GM23338 (cell line): ENCODE data around the gene CEP57. TPM values are rescaled to one million over a fixed set of nuclear protein-coding genes. Genes with fewer than 3 reads are reported as not detected.

ENCODE experiments used
- ATAC-seq: fragments of 200-7000 bp; cut with Tn5 transposase; 3 replicates; pipeline ENCODE4 v1.9.1; 2020
- DNase-seq: peaks from one replicate; pipeline ENCODE4 v3.0.0-alpha.2; 2015; ENCODE audit warnings: low spot score
- H2AFZ ChIP-seq: fragments of 200-600 bp; sonication (generic); 2 replicates; pipeline ENCODE4 v1.8.0; 2016; ENCODE audit warnings: antibody characterized with exemption, mild to moderate bottlenecking, moderate library complexity
- H3F3A ChIP-seq: fragments of 200-600 bp; sonication (generic); replicated peaks from 2 replicates; pipeline ENCODE4 v1.8.0; 2017; ENCODE audit warnings: antibody characterized with exemption, mixed run types, low read depth
- H3K27ac ChIP-seq: fragments of 200-600 bp; sonication (generic); 2 replicates; pipeline ENCODE4 v1.6.1; 2016; ENCODE audit warnings: low read depth
- H3K27me3 ChIP-seq: fragments of 200-600 bp; sonication (generic); 2 replicates; pipeline ENCODE4 v1.8.0; 2016; ENCODE audit warnings: mild to moderate bottlenecking, mixed run types, moderate library complexity; ENCODE audit not compliant: insufficient read depth
- H3K36me3 ChIP-seq: fragments of 200-600 bp; sonication (generic); 2 replicates; pipeline ENCODE4 v1.8.0; 2016; ENCODE audit warnings: mild to moderate bottlenecking; ENCODE audit not compliant: insufficient read depth
- H3K4me1 ChIP-seq: fragments of 200-600 bp; sonication (generic); 2 replicates; pipeline ENCODE4 v1.8.0; 2016; ENCODE audit warnings: mild to moderate bottlenecking, moderate library complexity; ENCODE audit not compliant: insufficient read depth
- H3K4me2 ChIP-seq: fragments of 200-600 bp; sonication (generic); 2 replicates; pipeline ENCODE4 v1.7.1; 2017; ENCODE audit warnings: mixed run types
- H3K4me3 ChIP-seq: fragments of 200-600 bp; sonication (generic); 2 replicates; pipeline ENCODE4 v1.6.1; 2016; ENCODE audit warnings: mixed run types
- H3K79me2 ChIP-seq: fragments of 200-600 bp; sonication (generic); replicated peaks from 2 replicates; pipeline ENCODE4 v1.8.0; 2017; ENCODE audit warnings: mild to moderate bottlenecking; ENCODE audit not compliant: insufficient read depth
- H3K9me2 ChIP-seq: fragments of 200-600 bp; sonication (generic); 2 replicates; pipeline ENCODE4 v1.8.0; 2017; ENCODE audit not compliant: insufficient read depth
- H4K20me1 ChIP-seq: fragments of 200-600 bp; sonication (generic); replicated peaks from 2 replicates; pipeline ENCODE4 v1.8.0; 2017; ENCODE audit warnings: mild to moderate bottlenecking; ENCODE audit not compliant: insufficient read depth
- H3K27ac Mint-ChIP-seq: 2 replicates; pipeline ENCODE4 v1.8.0; 2020; ENCODE audit warnings: inconsistent platforms, mild to moderate bottlenecking, moderate library complexity, mixed read lengths
- H3K27me3 Mint-ChIP-seq: 3 replicates; pipeline ENCODE4 v1.8.0; 2022; ENCODE audit warnings: low read depth, mild to moderate bottlenecking, moderate library complexity, mixed read lengths, inconsistent platforms; ENCODE audit not compliant: insufficient read depth, poor library complexity
- H3K36me3 Mint-ChIP-seq: 3 replicates; pipeline ENCODE4 v1.8.0; 2021; ENCODE audit warnings: low read depth, mild to moderate bottlenecking, inconsistent platforms, moderate library complexity, mixed read lengths
- H3K4me1 Mint-ChIP-seq: 3 replicates; pipeline ENCODE4 v1.8.0; 2020; ENCODE audit warnings: mild to moderate bottlenecking, inconsistent platforms, mixed read lengths
- H3K4me3 Mint-ChIP-seq: 3 replicates; pipeline ENCODE4 v1.8.0; 2021; ENCODE audit warnings: moderate library complexity, mild to moderate bottlenecking, inconsistent platforms, mixed read lengths
- H3K9me3 Mint-ChIP-seq: 3 replicates; pipeline ENCODE4 v1.8.0; 2020; ENCODE audit warnings: moderate library complexity, mild to moderate bottlenecking, inconsistent platforms, mixed read lengths
- CREB1 ChIP-seq: fragments of 250-450 bp; sonication (Bioruptor Pico); IDR thresholded peaks from 2 replicates; pipeline ENCODE4 v1.5.0; 2020; ENCODE audit warnings: low read depth, mild to moderate bottlenecking, moderate library complexity
- EZH2 ChIP-seq: fragments of 200-600 bp; sonication (generic); IDR thresholded peaks from one replicate; pipeline ENCODE4 v1.8.0; 2017; ENCODE audit warnings: antibody characterized with exemption, mild to moderate bottlenecking, low read depth; ENCODE audit not compliant: unreplicated experiment
- EZH2phosphoT487 ChIP-seq: fragments of 200-600 bp; sonication (generic); IDR thresholded peaks from one replicate; pipeline ENCODE4 v1.8.1; 2018; ENCODE audit warnings: antibody characterized with exemption; ENCODE audit not compliant: unreplicated experiment
- JUNB ChIP-seq: IDR thresholded peaks from one replicate; pipeline ENCODE4 v1.6.1; 2016; ENCODE audit warnings: antibody characterized with exemption; ENCODE audit not compliant: unreplicated experiment
- NANOG ChIP-seq: IDR thresholded peaks from 2 replicates; pipeline ENCODE4 v1.6.1; 2016; ENCODE audit warnings: antibody characterized with exemption, borderline replicate concordance
- POLR2AphosphoS5 ChIP-seq: IDR thresholded peaks from 2 replicates; pipeline ENCODE4 v1.6.1; 2016; ENCODE audit warnings: antibody characterized with exemption, low read depth
- STAT1 ChIP-seq: IDR thresholded peaks from one replicate; pipeline ENCODE4 v1.6.1; 2016; ENCODE audit warnings: antibody characterized with exemption; ENCODE audit not compliant: unreplicated experiment
- ZNF114 ChIP-seq: fragments of 250-450 bp; sonication (Bioruptor Pico); IDR thresholded peaks from 2 replicates; pipeline ENCODE4 v1.5.0; 2020; ENCODE audit warnings: mild to moderate bottlenecking, moderate library complexity
- ZNF331 ChIP-seq: fragments of 250-450 bp; sonication (Bioruptor Pico); IDR thresholded peaks from 2 replicates; pipeline ENCODE4 v1.5.0; 2020; ENCODE audit warnings: low read depth, mild to moderate bottlenecking, moderate library complexity
- polyA plus RNA-seq: library from polyadenylated mRNA; unstranded; fragments of >200 nt; fragmentation: Nextera tagmentation; extraction: Ambion mirVana; gene quantifications from 2 replicates; pipeline ENCODE4 v1.2.1, GENCODE V29; 2016
- total RNA-seq: library from RNA; depleted of rRNA; stranded (reverse); fragments of >200 nt; shearing (Covaris generic); gene quantifications from 2 replicates; pipeline ENCODE4 v1.2.3, GENCODE V29; 2014
- TF ChIP-seq, protein P1 (sequence below): fragments of 250-450 bp; sonication (Bioruptor Pico); IDR thresholded peaks from 2 replicates; pipeline ENCODE4 v1.5.0; 2020; ENCODE audit warnings: mild to moderate bottlenecking, moderate library complexity
- TF ChIP-seq, protein P2 (sequence below), 2 experiments: fragments of 200-600 bp in 1 of 2; sonication (generic) in 1 of 2; conservative IDR thresholded peaks; 2 replicates each; pipeline versions ENCODE4 v1.5.1 to v1.6.1; 2016 to 2017; ENCODE audit warnings: antibody characterized with exemption in 2 of 2, low read depth in 2 of 2, mild to moderate bottlenecking in 2 of 2, moderate library complexity in 1 of 2
- TF ChIP-seq, protein P3 (sequence below): IDR thresholded peaks from 2 replicates; pipeline ENCODE4 v1.6.1; 2016; ENCODE audit warnings: antibody characterized with exemption
- TF ChIP-seq, protein P4 (sequence below): IDR thresholded peaks from one replicate; pipeline ENCODE4 v1.6.1; 2018; ENCODE audit warnings: antibody characterized with exemption; ENCODE audit not compliant: unreplicated experiment

The CEP57 gene
- total and polyA plus RNA-seq, 2 experiments from 2014 or later = 76.2 to 124 TPM

DNA sequence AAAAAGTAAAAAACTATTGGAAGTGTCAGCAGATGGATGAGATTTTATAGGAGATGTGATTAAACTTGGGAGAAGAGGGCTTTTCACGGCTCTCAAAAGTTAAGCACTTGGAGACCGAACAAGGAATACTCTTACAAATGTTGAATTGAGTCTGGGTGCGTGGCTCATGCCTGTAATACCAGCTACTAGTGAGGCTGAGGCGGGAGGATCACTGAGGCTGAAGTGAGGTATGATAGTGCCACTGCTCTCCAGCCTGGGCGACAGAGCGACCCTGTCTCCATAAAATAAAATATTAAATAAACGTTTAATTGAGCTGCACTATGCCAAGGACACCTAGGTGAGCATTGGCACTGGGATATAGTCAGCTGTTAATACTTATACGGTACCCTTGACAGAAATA lies 1.9 kb downstream of the CEP57 start:
- H3K27ac Mint-ChIP-seq = no peak overlapping the region
- H3K36me3 Mint-ChIP-seq = peaks cover 13% of the 10 kb centered on the region; the same call in 2 of the 3 replicates
- H3K4me1 Mint-ChIP-seq = peaks cover 37% of the 10 kb centered on the region
- H3K27ac ChIP-seq = no peak overlapping the region
- H3K27me3 ChIP-seq = no peaks in the 10 kb centered on the region
- no peaks in the 10 kb centered on the region for H3K9me2 ChIP-seq
- peaks cover 27% of the 10 kb centered on the region; the same call in 1 of the 2 replicates for H4K20me1 ChIP-seq
- peak overlapping the region; percentile 91 for H3K4me2 ChIP-seq
- peak overlapping the region; percentile 98 for H3K4me3 Mint-ChIP-seq
- no peak for DNase-seq
- peaks cover 78% of the 10 kb centered on the region for H3K79me2 ChIP-seq
- TF ChIP-seq STAT1 (no peak), NANOG (no peak), ZNF114 (no peak), ZNF331 (CRISPR knock-in tag) (no peak), POLR2AphosphoS5 (no peak), CREB1 (CRISPR knock-in tag) (no peak), EZH2 (no peak), JUNB (no peak), EZH2phosphoT487 (no peak)
- TF ChIP-seq, protein P1, sequence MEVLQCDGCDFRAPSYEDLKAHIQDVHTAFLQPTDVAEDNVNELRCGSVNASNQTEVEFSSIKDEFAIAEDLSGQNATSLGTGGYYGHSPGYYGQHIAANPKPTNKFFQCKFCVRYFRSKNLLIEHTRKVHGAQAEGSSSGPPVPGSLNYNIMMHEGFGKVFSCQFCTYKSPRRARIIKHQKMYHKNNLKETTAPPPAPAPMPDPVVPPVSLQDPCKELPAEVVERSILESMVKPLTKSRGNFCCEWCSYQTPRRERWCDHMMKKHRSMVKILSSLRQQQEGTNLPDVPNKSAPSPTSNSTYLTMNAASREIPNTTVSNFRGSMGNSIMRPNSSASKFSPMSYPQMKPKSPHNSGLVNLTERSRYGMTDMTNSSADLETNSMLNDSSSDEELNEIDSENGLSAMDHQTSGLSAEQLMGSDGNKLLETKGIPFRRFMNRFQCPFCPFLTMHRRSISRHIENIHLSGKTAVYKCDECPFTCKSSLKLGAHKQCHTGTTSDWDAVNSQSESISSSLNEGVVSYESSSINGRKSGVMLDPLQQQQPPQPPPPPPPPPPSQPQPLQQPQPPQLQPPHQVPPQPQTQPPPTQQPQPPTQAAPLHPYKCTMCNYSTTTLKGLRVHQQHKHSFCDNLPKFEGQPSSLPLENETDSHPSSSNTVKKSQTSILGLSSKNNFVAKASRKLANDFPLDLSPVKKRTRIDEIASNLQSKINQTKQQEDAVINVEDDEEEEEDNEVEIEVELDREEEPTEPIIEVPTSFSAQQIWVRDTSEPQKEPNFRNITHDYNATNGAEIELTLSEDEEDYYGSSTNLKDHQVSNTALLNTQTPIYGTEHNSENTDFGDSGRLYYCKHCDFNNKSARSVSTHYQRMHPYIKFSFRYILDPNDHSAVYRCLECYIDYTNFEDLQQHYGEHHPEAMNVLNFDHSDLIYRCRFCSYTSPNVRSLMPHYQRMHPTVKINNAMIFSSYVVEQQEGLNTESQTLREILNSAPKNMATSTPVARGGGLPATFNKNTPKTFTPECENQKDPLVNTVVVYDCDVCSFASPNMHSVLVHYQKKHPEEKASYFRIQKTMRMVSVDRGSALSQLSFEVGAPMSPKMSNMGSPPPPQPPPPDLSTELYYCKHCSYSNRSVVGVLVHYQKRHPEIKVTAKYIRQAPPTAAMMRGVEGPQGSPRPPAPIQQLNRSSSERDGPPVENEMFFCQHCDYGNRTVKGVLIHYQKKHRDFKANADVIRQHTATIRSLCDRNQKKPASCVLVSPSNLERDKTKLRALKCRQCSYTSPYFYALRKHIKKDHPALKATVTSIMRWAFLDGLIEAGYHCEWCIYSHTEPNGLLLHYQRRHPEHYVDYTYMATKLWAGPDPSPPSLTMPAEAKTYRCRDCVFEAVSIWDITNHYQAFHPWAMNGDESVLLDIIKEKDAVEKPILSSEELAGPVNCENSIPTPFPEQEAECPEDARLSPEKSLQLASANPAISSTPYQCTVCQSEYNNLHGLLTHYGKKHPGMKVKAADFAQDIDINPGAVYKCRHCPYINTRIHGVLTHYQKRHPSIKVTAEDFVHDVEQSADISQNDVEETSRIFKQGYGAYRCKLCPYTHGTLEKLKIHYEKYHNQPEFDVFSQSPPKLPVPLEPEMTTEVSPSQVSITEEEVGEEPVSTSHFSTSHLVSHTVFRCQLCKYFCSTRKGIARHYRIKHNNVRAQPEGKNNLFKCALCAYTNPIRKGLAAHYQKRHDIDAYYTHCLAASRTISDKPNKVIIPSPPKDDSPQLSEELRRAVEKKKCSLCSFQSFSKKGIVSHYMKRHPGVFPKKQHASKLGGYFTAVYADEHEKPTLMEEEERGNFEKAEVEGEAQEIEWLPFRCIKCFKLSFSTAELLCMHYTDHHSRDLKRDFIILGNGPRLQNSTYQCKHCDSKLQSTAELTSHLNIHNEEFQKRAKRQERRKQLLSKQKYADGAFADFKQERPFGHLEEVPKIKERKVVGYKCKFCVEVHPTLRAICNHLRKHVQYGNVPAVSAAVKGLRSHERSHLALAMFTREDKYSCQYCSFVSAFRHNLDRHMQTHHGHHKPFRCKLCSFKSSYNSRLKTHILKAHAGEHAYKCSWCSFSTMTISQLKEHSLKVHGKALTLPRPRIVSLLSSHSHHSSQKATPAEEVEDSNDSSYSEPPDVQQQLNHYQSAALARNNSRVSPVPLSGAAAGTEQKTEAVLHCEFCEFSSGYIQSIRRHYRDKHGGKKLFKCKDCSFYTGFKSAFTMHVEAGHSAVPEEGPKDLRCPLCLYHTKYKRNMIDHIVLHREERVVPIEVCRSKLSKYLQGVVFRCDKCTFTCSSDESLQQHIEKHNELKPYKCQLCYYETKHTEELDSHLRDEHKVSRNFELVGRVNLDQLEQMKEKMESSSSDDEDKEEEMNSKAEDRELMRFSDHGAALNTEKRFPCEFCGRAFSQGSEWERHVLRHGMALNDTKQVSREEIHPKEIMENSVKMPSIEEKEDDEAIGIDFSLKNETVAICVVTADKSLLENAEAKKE (CRISPR knock-in tag) = no peak
- TF ChIP-seq, protein P2, sequence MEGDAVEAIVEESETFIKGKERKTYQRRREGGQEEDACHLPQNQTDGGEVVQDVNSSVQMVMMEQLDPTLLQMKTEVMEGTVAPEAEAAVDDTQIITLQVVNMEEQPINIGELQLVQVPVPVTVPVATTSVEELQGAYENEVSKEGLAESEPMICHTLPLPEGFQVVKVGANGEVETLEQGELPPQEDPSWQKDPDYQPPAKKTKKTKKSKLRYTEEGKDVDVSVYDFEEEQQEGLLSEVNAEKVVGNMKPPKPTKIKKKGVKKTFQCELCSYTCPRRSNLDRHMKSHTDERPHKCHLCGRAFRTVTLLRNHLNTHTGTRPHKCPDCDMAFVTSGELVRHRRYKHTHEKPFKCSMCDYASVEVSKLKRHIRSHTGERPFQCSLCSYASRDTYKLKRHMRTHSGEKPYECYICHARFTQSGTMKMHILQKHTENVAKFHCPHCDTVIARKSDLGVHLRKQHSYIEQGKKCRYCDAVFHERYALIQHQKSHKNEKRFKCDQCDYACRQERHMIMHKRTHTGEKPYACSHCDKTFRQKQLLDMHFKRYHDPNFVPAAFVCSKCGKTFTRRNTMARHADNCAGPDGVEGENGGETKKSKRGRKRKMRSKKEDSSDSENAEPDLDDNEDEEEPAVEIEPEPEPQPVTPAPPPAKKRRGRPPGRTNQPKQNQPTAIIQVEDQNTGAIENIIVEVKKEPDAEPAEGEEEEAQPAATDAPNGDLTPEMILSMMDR (conservative IDR thresholded peaks at IDR 0.05; ENCODE audit: low read depth in 2 of 2) = no peak
- TF ChIP-seq, protein P3, sequence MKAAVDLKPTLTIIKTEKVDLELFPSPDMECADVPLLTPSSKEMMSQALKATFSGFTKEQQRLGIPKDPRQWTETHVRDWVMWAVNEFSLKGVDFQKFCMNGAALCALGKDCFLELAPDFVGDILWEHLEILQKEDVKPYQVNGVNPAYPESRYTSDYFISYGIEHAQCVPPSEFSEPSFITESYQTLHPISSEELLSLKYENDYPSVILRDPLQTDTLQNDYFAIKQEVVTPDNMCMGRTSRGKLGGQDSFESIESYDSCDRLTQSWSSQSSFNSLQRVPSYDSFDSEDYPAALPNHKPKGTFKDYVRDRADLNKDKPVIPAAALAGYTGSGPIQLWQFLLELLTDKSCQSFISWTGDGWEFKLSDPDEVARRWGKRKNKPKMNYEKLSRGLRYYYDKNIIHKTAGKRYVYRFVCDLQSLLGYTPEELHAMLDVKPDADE = no peak
- TF ChIP-seq, protein P4, sequence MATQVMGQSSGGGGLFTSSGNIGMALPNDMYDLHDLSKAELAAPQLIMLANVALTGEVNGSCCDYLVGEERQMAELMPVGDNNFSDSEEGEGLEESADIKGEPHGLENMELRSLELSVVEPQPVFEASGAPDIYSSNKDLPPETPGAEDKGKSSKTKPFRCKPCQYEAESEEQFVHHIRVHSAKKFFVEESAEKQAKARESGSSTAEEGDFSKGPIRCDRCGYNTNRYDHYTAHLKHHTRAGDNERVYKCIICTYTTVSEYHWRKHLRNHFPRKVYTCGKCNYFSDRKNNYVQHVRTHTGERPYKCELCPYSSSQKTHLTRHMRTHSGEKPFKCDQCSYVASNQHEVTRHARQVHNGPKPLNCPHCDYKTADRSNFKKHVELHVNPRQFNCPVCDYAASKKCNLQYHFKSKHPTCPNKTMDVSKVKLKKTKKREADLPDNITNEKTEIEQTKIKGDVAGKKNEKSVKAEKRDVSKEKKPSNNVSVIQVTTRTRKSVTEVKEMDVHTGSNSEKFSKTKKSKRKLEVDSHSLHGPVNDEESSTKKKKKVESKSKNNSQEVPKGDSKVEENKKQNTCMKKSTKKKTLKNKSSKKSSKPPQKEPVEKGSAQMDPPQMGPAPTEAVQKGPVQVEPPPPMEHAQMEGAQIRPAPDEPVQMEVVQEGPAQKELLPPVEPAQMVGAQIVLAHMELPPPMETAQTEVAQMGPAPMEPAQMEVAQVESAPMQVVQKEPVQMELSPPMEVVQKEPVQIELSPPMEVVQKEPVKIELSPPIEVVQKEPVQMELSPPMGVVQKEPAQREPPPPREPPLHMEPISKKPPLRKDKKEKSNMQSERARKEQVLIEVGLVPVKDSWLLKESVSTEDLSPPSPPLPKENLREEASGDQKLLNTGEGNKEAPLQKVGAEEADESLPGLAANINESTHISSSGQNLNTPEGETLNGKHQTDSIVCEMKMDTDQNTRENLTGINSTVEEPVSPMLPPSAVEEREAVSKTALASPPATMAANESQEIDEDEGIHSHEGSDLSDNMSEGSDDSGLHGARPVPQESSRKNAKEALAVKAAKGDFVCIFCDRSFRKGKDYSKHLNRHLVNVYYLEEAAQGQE = no peak
- peaks cover 8% of the 10 kb centered on the region for H3K27me3 Mint-ChIP-seq
- H3K9me3 Mint-ChIP-seq = 0 out of 3 replicates have a peak, but pooled peaks cover 4% of the 10 kb centered on the region
- peak overlapping the region; percentile 92 for H3K4me3 ChIP-seq
- H2AFZ ChIP-seq = no peak overlapping the region
- peaks cover 17% of the 10 kb centered on the region for H3K4me1 ChIP-seq
- H3F3A ChIP-seq = 0 out of 2 replicates have a peak, but pooled peaks cover 5% of the 10 kb centered on the region
- no peak for ATAC-seq
- H3K36me3 ChIP-seq = no peaks in the 10 kb centered on the region; the same call in 1 of the 2 replicates
